Spinal cord (tissue), 10 donors: ENCODE results near the gene QRICH1. TPM values are rescaled to one million over a fixed set of nuclear protein-coding genes. Genes with fewer than 3 reads are reported as not detected.

ENCODE experiments used
- DNase-seq, 6 donors: peaks; one replicate each; pipeline versions ENCODE4 v3.0.0 to v3.0.0-alpha.2; 2013 to 2015; ENCODE audit warnings: low spot score in 6 of 6, low read depth in 4 of 6
- H3K27ac ChIP-seq: one replicate; pipeline ENCODE4 v1.5.1; 2013; ENCODE audit warnings: low read depth, low read length, control low read depth
- H3K27me3 ChIP-seq: one replicate; pipeline ENCODE4 v1.6.1; 2013; ENCODE audit warnings: low read length; ENCODE audit not compliant: control insufficient read depth, insufficient read depth
- H3K36me3 ChIP-seq: one replicate; pipeline ENCODE4 v1.6.1; 2013; ENCODE audit warnings: low read length; ENCODE audit not compliant: control insufficient read depth, insufficient read depth
- H3K4me1 ChIP-seq: one replicate; pipeline ENCODE4 v1.6.1; 2013; ENCODE audit warnings: low read length; ENCODE audit not compliant: control insufficient read depth, insufficient read depth
- H3K4me3 ChIP-seq: one replicate; pipeline ENCODE4 v1.5.1; 2013; ENCODE audit warnings: low read depth, low read length, control low read depth
- H3K9me3 ChIP-seq: one replicate; pipeline ENCODE4 v1.6.1; 2013; ENCODE audit warnings: low read length; ENCODE audit not compliant: control insufficient read depth, insufficient read depth
- WGBS: methylation state at CpG from one replicate; pipeline ENCODE4 v1.1.5; 2013; ENCODE audit warnings: missing lambda C conversion rate; ENCODE audit not compliant: insufficient coverage; 5-methylcytosine and 5-hydroxymethylcytosine counted together
- polyA plus RNA-seq, 2 donors: library from polyadenylated mRNA; unstranded; fragments of 120-200 nt; gene quantifications; one replicate each; pipeline ENCODE4 v1.2.1, GENCODE V29; 2013; ENCODE audit not compliant: insufficient read length in 2 of 2
- total RNA-seq, 2 donors: library from RNA; depleted of rRNA in 1 of 2; stranded (reverse); fragments of 120-200 nt in 1 of 2; fragments of >200 nt in 1 of 2; gene quantifications; one replicate each; pipeline versions ENCODE4 v1.2.3 to v1.2.4, GENCODE V29; 2013 to 2014
- donor health status: healthy.

QRICH1 gene
- total and polyA plus RNA-seq, 4 donors = 62.9 to 104 (median 82.3) TPM

DNA sequence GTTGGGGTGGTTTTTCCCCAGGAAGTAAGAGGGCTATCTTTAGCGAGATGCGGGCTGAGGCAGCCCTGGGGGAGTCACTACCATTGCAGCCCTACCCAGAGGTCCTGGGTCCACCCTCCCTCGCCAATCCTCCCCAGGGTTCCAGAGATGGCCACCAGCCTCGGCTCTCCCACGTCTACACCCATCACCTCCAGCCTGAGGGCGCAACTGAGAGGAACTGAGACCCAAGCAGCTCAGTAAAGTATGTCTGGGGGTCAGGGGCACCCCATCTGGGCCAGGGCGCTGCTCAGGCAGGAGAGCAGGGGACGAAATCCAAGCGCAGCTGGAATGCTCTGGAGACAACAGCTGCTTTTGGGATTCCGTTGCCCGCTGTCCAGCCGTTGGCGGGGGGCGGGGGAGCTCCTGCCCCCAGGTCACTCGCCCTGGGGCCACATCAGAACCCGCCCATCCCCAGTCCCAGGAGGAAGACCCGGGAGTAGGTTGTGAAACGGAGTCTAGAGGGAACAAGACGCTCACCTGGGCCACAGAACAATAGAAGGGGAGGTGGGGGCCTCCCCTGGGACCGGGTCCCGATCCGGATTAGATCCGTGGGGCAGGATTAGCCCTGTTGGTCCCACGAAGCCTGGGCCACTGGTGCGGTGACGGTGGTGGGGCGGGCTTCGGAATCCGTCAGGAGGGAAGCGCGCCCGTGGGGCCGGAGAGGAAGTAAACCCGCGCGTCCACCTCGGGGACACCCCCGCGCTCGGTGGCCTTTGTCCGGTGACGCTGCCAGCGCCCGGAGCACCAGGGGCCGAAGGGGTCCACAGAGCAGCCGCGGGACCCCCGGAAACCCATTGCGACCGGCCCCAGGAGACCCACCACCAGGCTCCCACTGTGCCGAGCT lies 73.3 kb downstream of the QRICH1 start:
- peaks cover 44% of the 10 kb centered on the region for H3K36me3 ChIP-seq
- peak overlapping the region; percentile 97 for H3K27ac ChIP-seq
- peaks cover 52% of the 10 kb centered on the region for H3K4me1 ChIP-seq
- DNase-seq = no peak
- H3K27me3 ChIP-seq = no peaks in the 10 kb centered on the region
- H3K4me3 ChIP-seq = peak overlapping the region; percentile 93
- no peaks in the 10 kb centered on the region for H3K9me3 ChIP-seq
- WGBS = 2% methylated on average over 45 of the region's 51 CpGs

DNA sequence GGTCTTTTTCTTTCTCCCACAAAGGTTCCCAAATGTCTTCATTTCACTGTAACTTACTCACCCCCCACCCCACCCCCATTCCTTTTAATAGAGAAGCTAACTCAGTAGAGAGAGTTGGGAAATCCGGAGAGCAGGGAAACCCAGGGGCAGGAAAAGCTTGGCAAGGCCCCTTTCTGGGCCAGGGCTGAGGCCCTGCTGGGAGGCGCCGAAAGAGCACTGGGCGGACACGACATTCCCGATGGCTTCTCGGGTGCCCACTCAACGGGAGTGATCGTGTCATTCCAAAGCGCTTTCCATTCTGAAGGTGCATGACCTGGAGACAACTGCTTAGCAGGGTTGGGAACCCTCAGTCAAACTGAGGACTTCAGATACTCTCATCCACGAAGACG lies 73.9 kb downstream of the QRICH1 start:
- no peak for DNase-seq
- Histone ChIP-seq H3K36me3 (peaks cover 44% of the 10 kb centered on the region), H3K4me1 (peaks cover 52% of the 10 kb centered on the region), H3K27me3 (no peaks in the 10 kb centered on the region), H3K4me3 (peak overlapping the region; percentile 93), H3K9me3 (no peaks in the 10 kb centered on the region), H3K27ac (no peak overlapping the region)
- WGBS = 59% methylated on average over 12 of the region's 12 CpGs

DNA sequence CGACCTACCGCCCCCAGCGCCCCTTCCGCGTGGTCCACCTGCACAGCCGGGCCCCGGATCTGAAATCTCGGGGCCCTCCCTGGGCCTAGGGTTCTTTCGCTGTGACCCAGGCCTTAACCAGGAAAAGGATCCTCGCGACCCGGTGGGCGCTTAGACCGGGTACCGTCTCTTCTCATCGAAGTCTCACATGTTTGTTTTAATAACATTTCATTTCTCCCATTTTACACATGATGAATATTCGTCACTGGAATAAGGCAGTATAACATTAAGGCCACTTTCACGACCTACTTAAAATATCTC lies 75.2 kb downstream of the QRICH1 start:
- Histone ChIP-seq H3K9me3 (no peaks in the 10 kb centered on the region), H3K36me3 (peaks cover 44% of the 10 kb centered on the region), H3K4me3 (peak overlapping the region; percentile 72), H3K4me1 (peaks cover 56% of the 10 kb centered on the region), H3K27me3 (no peaks in the 10 kb centered on the region), H3K27ac (peak overlapping the region; percentile 61)
- under 1% methylated on average over 9 of the region's 18 CpGs for WGBS
- DNase-seq = no peak

DNA sequence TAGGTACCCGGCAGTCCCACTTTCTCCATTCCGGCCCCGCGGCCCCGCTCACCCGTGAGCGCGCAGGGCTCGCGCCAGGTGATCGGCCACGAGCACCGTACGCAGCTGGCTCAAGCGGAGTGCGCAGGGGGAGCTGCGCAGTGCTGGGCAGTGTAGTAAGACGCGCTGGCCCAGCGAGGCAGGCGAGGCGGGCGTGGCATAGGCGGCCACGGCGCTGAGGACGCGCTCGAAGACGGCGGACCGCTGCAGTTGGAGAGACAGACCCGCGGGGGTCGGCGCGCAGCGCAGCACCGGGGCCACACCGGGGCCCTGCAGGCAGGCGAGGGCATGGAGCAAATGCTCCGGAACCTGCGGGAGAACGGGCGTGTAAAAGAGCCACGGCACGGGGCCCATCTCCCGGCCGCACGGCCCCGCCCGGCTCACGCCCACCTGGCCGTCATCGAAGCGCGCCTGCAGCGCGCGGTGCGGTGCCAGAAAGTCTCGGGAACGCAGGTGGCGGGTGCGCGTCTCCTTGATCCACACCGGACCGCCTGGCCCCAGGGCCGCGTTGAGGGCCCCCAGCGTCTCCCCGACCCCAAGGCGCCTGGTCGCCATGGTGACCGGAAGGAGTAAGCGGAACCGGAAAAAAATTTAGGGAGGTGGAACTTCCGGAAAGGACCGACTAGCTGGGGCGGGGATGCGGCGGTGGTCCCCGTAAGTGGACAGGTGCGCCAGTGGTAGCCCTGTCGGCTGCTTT lies 75.7 kb downstream of the QRICH1 start, which contains the start of gene DALRD3:
DALRD3 (minus strand) TSS at position 610 of the 736 bp plus-strand sequence; CDS start at position 594, 16 bp downstream.
- Histone ChIP-seq H3K4me1 (peaks cover 56% of the 10 kb centered on the region), H3K36me3 (peaks cover 45% of the 10 kb centered on the region), H3K27ac (peak within 1 kb of the TSS; percentile 61), H3K9me3 (no peaks in the 10 kb centered on the region), H3K4me3 (peak within 1 kb of the TSS; percentile 72), H3K27me3 (no peaks in the 10 kb centered on the region)
- DNase-seq = peak in 4 of 6 donors; percentile 53 to 94 (median 82)
- WGBS = under 1% methylated on average over 85 of the region's 85 CpGs

DNA sequence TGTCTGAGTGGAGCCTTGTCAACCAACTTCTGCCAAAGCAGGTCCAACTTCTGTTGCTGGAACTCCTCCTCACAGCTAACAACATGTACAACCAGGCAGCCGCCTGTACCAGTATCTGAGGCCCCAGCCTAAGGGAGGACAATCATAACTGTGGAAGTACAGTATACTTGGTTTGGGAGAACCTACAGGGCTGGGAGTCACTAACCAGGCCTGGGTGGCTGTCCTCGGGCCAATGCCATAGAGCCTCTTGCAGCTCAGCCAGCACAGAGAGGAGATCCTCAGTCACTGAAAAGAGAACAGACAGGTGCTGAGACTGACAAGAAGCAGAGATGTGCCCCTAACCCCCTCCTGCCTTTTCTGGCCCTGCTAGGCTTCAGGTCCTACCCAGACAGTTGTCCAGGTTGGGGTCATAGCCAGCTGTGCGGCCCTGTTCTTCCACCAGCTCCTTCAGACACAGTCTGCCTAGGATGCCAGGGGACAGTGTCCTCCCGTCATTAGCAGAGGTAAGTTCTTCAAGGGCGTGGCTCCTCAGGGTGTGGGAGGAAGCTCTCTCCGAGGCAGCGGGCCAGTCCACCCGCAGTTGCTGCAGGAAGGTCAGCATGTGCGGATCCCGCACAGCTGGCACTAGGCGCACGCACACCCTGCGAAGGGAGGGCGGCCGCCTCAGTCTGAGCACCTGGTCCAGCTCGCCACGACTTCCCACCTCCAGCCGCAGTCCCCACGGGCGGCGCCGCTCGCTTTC lies 76.5 kb downstream of the QRICH1 start:
- DNase-seq = no peak
- Histone ChIP-seq H3K4me1 (peaks cover 48% of the 10 kb centered on the region), H3K27ac (no peak overlapping the region), H3K36me3 (peaks cover 47% of the 10 kb centered on the region), H3K9me3 (no peaks in the 10 kb centered on the region), H3K27me3 (no peaks in the 10 kb centered on the region), H3K4me3 (peak overlapping the region; percentile 72)
- 8% methylated on average over 22 of the region's 23 CpGs for WGBS

DNA sequence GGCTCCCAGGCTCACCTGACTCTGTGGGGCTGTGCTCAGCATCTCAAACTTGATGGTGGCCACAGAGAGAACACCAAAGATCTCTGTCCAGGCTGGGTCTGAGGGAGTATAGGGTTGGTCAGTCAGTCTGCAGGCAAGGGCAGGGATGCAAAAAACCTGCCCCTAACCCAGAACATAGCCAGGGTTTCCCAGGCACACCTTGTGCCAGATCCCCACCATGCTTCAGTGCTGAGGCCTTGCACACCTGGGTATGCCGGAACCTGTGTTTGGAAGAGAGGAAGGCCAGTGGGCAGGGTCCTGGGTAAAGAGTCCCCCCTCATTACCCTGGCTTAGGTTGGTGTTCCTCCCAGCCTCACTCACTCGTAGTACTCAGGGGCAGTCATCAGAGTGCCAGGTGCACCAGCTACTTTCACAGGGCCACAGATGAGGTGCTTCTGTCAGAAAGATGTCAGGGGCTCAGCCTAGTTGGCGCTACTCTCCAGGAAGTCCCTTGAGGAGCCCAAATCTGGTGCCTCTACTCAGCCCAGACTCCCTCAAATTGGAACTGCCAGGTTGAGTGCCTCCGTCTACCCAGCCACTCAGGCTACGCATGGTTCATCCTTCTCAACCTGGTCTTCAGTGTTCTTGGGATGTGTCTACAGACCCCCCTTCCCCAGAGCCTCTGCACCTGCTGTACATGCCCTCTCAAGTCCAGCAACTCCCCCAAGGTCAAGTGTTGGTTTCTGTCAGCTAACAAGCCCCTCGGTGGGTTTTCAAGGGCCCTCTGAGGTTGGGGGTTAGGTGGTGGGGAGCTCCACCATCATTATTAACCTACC lies 77.2 kb downstream of the QRICH1 start:
- 89% methylated on average over 5 of the region's 6 CpGs for WGBS
- no peaks in the 10 kb centered on the region for H3K27me3 ChIP-seq
- H3K9me3 ChIP-seq = no peaks in the 10 kb centered on the region
- H3K4me1 ChIP-seq = peaks cover 47% of the 10 kb centered on the region
- peaks cover 55% of the 10 kb centered on the region for H3K36me3 ChIP-seq
- no peak for DNase-seq
- H3K4me3 ChIP-seq = no peak overlapping the region
- H3K27ac ChIP-seq = no peak overlapping the region

DNA sequence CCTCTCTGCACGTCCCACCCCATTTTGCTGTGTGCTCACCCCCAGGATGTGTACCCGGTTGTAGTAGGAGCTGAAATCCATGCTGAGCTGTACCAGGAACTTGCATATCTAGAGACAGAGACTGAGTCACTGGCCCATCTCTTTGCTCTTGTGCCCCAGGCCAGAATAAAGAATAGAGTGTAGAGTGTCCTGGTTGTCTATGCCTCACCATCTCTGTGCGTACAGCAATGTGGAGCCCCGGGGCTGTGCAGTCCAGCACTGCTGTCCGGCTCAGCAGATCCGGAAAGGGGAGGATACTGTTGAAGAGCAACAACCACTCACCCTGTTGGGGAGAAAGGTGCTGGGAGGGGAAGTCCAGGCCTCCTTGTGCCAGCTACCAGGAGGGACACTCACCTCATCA lies 78.1 kb downstream of the QRICH1 start:
- Histone ChIP-seq H3K4me1 (peaks cover 45% of the 10 kb centered on the region), H3K9me3 (no peaks in the 10 kb centered on the region), H3K4me3 (no peak overlapping the region), H3K27ac (no peak overlapping the region), H3K27me3 (no peaks in the 10 kb centered on the region), H3K36me3 (peaks cover 62% of the 10 kb centered on the region)
- 79% methylated on average over 5 of the region's 6 CpGs for WGBS
- no peak for DNase-seq

DNA sequence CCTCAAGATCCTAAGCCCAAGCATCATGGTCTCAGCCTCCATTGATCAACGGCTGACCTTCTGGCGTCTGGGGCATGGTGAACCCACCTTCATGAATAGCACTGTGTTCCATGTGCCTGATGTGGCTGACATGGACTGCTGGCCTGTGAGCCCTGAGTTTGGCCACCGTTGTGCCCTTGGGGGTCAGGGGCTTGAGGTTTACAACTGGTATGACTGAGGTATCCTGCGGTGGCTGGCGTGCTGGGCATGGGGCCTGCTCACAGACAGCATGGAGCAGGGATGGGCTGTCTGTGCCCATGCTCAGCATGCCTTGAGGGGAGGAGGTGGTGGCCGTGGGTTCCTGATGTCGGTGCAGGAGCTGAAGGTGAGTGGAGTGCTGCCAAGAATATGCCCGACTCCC lies 78.8 kb downstream of the QRICH1 start:
- H3K36me3 ChIP-seq = peaks cover 64% of the 10 kb centered on the region

More for the DNA sequence above, 78.8 kb downstream of the QRICH1 start:
- DNase-seq = no peak
- peaks cover 38% of the 10 kb centered on the region for H3K4me1 ChIP-seq
- WGBS = 90% methylated on average over 4 of the region's 8 CpGs
- H3K9me3 ChIP-seq = no peaks in the 10 kb centered on the region
- H3K27me3 ChIP-seq = no peaks in the 10 kb centered on the region
- H3K27ac ChIP-seq = no peak overlapping the region
- H3K4me3 ChIP-seq = no peak overlapping the region
